ENCODE data around the gene CDH23.
A peak's percentile ranks its signal among the peaks of the same experiment; 100 is the strongest.

CDH23 gene

DNA sequence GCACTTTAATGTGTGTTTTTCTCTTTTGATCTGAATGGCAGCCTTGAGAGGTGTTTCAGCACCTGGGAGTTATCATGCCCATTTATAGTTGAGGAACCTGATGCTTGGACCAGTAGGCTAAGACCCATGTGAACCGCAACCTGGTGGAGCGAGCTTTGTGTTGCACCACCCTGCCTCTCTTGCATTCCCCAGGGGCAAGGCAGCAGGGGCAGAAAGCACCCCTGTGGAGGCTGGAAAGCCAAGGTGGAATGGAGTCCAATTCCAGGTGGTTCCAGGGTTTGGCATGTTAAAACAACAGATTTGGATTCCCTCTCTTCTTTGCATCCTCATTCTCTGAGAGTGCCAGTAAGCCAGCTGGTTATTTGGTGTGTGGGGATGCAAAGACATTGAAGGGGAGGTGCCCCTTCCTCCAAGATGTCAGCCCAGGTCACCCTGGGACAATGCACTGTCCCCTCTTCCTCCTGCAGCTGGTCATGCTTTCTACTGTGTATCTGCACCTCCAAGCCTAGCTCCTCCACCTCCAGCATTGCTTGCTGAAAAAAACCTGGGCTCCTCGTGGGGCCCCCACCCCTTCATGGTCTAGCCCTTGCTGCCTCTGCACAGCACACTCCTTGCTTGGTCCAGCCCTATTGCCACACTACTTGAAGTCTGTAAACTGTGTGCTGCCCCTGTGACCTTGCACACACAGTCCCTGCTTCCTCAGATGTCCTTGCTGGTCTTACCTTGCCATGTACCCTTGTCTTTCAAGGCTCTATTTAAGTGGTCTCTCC is 5.6 kb upstream of the CDH23 start:
- Histone ChIP-seq H3K36me3 (ENCODE audit: control insufficient read depth in 1 of 2, insufficient read depth in 2 of 2, low read length in 2 of 2) (no peaks in the 10 kb centered on the region), H3K9me3 (ENCODE audit: control insufficient read depth in 1 of 2, low read length in 2 of 2) (no peaks in the 10 kb centered on the region), H3K4me3 (ENCODE audit: low read depth in 1 of 2, low read length in 2 of 2) (no peak overlapping the region), H3K9ac (ENCODE audit: low read depth in 1 of 2, low read length in 2 of 2) (no peak overlapping the region), H3K4me1 (ENCODE audit: control insufficient read depth in 1 of 2, insufficient read depth in 2 of 2, low read length in 2 of 2) (no peaks in the 10 kb centered on the region), H3K27ac (ENCODE audit: low read depth, low read length) (no peak overlapping the region), H3K27me3 (ENCODE audit: control insufficient read depth in 1 of 2, insufficient read depth in 2 of 2, low read length in 2 of 2) (peaks cover 0 to 5% of the 10 kb centered on the region in 2 donors)

DNA sequence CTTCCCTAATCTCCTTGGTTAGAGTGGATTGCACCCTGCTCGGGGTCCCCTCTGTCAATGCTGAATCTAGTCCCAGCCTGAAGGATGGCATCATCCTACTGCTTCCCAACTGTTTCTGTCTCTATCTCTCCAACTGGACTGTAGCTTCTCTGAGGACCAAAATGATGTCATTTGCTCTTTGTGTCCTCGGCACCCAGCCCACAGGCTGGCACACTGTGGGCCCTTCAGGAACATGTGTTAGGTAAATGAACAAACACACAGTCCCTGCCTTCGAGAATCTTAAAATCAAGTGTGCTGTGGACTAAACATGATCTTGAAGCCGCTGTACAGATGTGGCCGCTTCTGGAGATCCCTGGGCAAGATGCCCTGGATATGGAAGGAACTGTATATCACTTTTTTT is 5.0 kb upstream of the CDH23 start:
- H3K27me3 ChIP-seq (ENCODE audit: control insufficient read depth in 1 of 2, insufficient read depth in 2 of 2, low read length in 2 of 2) = peaks cover 0 to 5% of the 10 kb centered on the region in 2 donors
- no peak overlapping the region for H3K4me3 ChIP-seq (ENCODE audit: low read depth in 1 of 2, low read length in 2 of 2)
- H3K36me3 ChIP-seq (ENCODE audit: control insufficient read depth in 1 of 2, insufficient read depth in 2 of 2, low read length in 2 of 2) = no peaks in the 10 kb centered on the region
- H3K9me3 ChIP-seq (ENCODE audit: control insufficient read depth in 1 of 2, low read length in 2 of 2) = no peaks in the 10 kb centered on the region
- H3K9ac ChIP-seq (ENCODE audit: low read depth in 1 of 2, low read length in 2 of 2) = no peak overlapping the region
- H3K4me1 ChIP-seq (ENCODE audit: control insufficient read depth in 1 of 2, insufficient read depth in 2 of 2, low read length in 2 of 2) = no peaks in the 10 kb centered on the region
- H3K27ac ChIP-seq (ENCODE audit: low read depth, low read length) = no peak overlapping the region

DNA sequence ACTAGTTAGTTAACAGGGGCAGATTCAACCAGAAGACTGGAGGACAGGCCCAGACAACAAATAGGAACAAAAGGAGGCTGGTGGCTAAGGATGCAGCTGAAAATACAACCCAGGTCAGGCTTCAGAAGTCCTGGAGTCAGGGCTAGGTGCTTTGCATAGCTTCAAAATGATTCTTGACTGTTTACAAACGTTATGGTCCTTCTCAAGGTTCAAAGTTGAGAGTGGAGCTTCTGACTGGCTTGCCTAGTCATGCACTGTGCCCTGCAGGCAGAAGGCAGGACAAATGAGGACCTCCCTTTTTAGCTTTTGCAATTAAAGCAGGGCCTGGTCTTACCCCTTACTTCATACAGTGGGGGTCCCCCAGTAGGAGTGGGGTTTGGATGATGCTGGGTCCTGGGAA is 4.4 kb upstream of the CDH23 start:
- H3K27ac ChIP-seq (ENCODE audit: low read depth, low read length) = no peak overlapping the region
- H3K4me3 ChIP-seq (ENCODE audit: low read depth in 1 of 2, low read length in 2 of 2) = no peak overlapping the region
- H3K27me3 ChIP-seq (ENCODE audit: control insufficient read depth in 1 of 2, insufficient read depth in 2 of 2, low read length in 2 of 2) = peaks cover 2 to 6% of the 10 kb centered on the region in 2 donors
- no peaks in the 10 kb centered on the region for H3K36me3 ChIP-seq (ENCODE audit: control insufficient read depth in 1 of 2, insufficient read depth in 2 of 2, low read length in 2 of 2)
- peaks cover under 1 to 2% of the 10 kb centered on the region in 2 donors for H3K4me1 ChIP-seq (ENCODE audit: control insufficient read depth in 1 of 2, insufficient read depth in 2 of 2, low read length in 2 of 2)
- H3K9me3 ChIP-seq (ENCODE audit: control insufficient read depth in 1 of 2, low read length in 2 of 2) = no peaks in the 10 kb centered on the region
- no peak overlapping the region for H3K9ac ChIP-seq (ENCODE audit: low read depth in 1 of 2, low read length in 2 of 2)

DNA sequence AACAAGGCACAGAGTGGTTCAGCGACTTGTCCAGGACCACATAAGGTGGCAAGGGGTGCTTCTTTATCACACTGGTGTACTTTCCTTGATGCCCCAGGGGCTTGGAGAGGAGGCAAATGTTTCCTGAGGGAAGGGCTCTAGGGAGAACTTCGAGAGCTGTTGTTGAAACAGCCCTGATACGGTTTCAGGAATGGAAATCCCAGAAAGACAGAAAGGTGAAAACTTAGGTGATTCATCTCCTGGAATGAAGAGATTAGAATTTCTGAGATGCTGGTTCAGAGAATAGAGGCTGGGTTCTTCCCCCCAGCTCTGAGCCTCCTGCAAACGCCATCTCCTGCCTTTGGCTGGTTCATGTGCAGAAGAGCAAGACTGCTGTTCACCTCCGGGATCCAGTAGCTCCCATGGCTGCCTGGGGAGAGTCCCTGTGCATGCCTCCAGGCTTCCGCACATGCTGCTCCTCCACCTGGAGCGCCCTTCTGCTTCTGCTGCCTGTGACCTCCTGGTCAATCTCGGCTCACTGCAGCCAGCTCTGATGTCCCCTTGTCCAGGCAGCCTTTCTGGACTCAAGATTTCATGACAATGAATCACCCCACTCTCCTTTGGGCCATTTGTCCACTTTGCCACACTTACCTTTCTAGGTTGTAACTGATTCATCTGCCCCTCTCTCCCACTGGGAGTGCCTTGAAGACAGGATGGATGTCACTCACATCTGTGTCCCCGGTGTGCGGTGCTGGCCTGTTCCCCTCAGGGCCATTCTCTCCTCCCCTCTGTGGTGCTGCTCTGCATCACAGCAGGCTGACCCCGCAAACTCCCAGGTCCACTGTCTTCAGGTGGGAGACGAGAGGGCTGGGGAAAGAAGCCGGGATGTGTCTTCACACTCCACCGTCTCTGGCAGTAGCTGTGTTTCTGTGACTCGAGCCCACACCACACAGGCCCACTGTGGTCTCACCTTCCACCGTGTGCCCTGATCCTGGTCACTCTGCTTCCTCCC is 3.6 kb upstream of the CDH23 start:
- no peak overlapping the region for H3K9ac ChIP-seq (ENCODE audit: low read depth in 1 of 2, low read length in 2 of 2)

DNA sequence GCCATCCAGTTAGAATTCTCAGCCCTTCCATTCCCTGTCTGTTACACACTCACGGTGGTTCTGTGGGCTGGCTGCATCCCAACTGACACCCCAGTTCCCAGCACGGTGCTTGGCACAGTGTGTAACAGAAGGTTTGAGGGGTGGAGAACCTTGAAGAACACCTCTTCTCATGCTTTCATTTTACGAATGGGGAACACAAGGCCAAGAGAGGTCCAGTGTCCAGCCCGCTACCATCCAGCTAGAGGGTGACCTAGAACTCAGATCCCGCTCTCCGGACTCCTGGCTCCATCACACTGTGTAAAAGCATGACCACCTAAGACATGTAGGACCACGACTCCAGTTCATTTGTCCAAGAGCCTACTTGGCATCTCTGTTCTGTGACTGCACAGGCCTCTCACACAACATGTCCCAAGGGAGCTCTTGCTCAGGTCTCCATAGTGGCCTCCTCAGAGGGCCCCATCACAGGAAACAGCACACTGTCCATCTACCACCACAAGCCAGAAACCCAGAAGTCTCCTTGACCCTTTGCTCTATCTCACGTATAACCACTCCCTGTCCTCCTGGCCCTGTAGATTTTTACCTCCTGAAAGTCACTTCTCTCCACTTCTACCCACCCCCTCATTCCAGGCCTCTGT is 2.8 kb upstream of the CDH23 start:
- no peaks in the 10 kb centered on the region for H3K36me3 ChIP-seq (ENCODE audit: control insufficient read depth in 1 of 2, insufficient read depth in 2 of 2, low read length in 2 of 2)
- no peak overlapping the region for H3K4me3 ChIP-seq (ENCODE audit: low read depth in 1 of 2, low read length in 2 of 2)
- no peaks in the 10 kb centered on the region for H3K9me3 ChIP-seq (ENCODE audit: control insufficient read depth in 1 of 2, low read length in 2 of 2)
- H3K27ac ChIP-seq (ENCODE audit: low read depth, low read length) = no peak overlapping the region
- peaks cover 9 to 10% of the 10 kb centered on the region in 2 donors for H3K4me1 ChIP-seq (ENCODE audit: control insufficient read depth in 1 of 2, insufficient read depth in 2 of 2, low read length in 2 of 2)
- H3K27me3 ChIP-seq (ENCODE audit: control insufficient read depth in 1 of 2, insufficient read depth in 2 of 2, low read length in 2 of 2) = peaks cover 17 to 23% of the 10 kb centered on the region in 2 donors
- no peak overlapping the region for H3K9ac ChIP-seq (ENCODE audit: low read depth in 1 of 2, low read length in 2 of 2)

More for the DNA sequence above, 3.6 kb upstream of the CDH23 start:
- H3K27me3 ChIP-seq (ENCODE audit: control insufficient read depth in 1 of 2, insufficient read depth in 2 of 2, low read length in 2 of 2) = peaks cover 10 to 14% of the 10 kb centered on the region in 2 donors
- no peak overlapping the region for H3K4me3 ChIP-seq (ENCODE audit: low read depth in 1 of 2, low read length in 2 of 2)
- H3K9me3 ChIP-seq (ENCODE audit: control insufficient read depth in 1 of 2, low read length in 2 of 2) = no peaks in the 10 kb centered on the region
- no peak overlapping the region for H3K27ac ChIP-seq (ENCODE audit: low read depth, low read length)
- peaks cover 8 to 10% of the 10 kb centered on the region in 2 donors for H3K4me1 ChIP-seq (ENCODE audit: control insufficient read depth in 1 of 2, insufficient read depth in 2 of 2, low read length in 2 of 2)
- no peaks in the 10 kb centered on the region for H3K36me3 ChIP-seq (ENCODE audit: control insufficient read depth in 1 of 2, insufficient read depth in 2 of 2, low read length in 2 of 2)

DNA sequence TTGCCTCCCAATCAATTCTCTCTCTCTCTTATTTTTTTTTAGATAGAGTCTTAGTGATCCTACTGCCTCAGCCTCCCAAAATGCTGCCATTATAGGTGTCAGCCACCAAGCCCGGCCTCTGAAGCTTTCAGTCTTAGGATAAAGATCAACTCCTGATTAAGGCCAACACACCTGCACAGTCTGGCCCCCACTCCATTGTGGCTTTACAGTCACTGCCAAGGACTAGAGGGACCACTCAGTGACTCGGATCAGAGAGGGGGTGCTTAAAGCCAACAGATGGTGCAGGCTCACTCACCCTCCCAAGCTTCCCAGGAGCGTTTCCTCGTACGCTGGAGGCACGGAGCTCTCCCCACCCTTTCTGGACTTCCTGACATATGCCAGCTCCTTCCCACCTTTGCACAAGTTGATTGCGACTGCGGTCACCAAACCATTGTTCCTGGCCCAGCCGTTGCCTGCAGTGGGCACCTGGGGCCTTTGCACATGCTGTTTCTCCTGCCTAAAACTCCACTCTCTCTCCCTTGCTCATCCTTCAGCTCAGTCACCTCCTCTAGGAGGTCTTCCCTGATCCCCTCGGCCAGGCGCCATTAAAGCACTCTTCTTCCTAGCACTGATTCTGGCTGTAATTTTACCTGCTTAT is 1.7 kb upstream of the CDH23 start:
- Histone ChIP-seq H3K27me3 (ENCODE audit: control insufficient read depth in 1 of 2, insufficient read depth in 2 of 2, low read length in 2 of 2) (peaks cover 28 to 34% of the 10 kb centered on the region in 2 donors), H3K9me3 (ENCODE audit: control insufficient read depth in 1 of 2, low read length in 2 of 2) (no peaks in the 10 kb centered on the region), H3K4me1 (ENCODE audit: control insufficient read depth in 1 of 2, insufficient read depth in 2 of 2, low read length in 2 of 2) (peaks cover 9 to 10% of the 10 kb centered on the region in 2 donors), H3K27ac (ENCODE audit: low read depth, low read length) (no peak overlapping the region), H3K9ac (ENCODE audit: low read depth in 1 of 2, low read length in 2 of 2) (no peak overlapping the region), H3K4me3 (ENCODE audit: low read depth in 1 of 2, low read length in 2 of 2) (no peak overlapping the region), H3K36me3 (ENCODE audit: control insufficient read depth in 1 of 2, insufficient read depth in 2 of 2, low read length in 2 of 2) (no peaks in the 10 kb centered on the region)

DNA sequence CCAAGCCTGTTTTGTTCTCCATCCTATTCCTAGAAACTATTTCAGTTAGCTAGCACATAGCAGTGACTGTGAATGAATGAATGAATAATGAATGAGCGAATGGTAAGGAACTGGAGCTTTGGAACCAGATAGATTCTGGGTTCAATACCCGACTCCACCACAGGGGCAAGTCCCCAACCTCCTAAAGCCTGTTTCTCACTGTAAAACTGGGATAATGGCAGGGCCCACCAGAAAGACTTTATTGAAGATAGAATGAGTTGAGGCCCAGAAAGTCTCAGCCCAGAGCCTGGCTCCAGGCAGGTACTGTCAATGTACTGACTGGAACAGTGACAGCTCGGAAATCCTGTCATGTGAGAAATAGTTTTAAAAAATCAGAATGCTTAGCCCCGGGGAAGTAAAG is 1.1 kb upstream of the CDH23 start:
- Histone ChIP-seq H3K27ac (ENCODE audit: low read depth, low read length) (no peak overlapping the region), H3K36me3 (ENCODE audit: control insufficient read depth in 1 of 2, insufficient read depth in 2 of 2, low read length in 2 of 2) (no peaks in the 10 kb centered on the region), H3K9me3 (ENCODE audit: control insufficient read depth in 1 of 2, low read length in 2 of 2) (no peaks in the 10 kb centered on the region), H3K27me3 (ENCODE audit: control insufficient read depth in 1 of 2, insufficient read depth in 2 of 2, low read length in 2 of 2) (peaks cover 31 to 37% of the 10 kb centered on the region in 2 donors), H3K9ac (ENCODE audit: low read depth in 1 of 2, low read length in 2 of 2) (no peak overlapping the region), H3K4me3 (ENCODE audit: low read depth in 1 of 2, low read length in 2 of 2) (no peak overlapping the region), H3K4me1 (ENCODE audit: control insufficient read depth in 1 of 2, insufficient read depth in 2 of 2, low read length in 2 of 2) (peaks cover 9 to 10% of the 10 kb centered on the region in 2 donors)

DNA sequence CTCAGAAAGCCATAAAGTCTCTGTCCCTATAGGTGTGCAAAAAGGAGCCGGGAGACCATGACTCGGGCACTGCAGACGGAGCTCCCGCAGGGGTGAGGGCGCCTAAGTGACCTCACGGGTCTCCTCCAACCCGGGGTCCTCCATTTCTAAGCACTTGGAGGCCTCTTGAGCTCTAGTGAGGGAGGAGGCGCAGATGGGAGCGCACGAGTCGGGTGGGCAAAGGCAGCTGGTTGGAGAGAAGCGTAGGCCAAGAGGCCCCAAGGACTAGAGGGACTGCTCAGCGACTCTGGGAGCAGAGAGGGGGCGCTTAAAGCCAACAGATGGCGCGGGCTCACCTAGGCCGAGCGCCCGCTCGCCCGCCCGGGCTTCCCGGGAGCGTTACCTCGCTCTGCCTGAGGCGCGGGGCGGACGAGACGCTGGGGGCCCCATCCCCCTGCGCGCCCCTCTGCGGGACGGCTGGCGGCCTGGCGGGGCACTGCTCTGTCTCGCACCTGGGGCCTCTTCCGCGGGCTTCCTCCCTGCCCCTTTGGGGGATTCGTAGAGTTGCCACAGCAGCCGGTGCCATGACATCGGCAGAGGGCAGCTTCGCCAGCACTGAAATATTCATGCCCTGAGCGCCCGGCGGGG is 523 bp upstream of the CDH23 start:
- H3K27me3 ChIP-seq (ENCODE audit: control insufficient read depth in 1 of 2, insufficient read depth in 2 of 2, low read length in 2 of 2) = peaks cover 34 to 37% of the 10 kb centered on the region in 2 donors
- H3K4me3 ChIP-seq (ENCODE audit: low read depth in 1 of 2, low read length in 2 of 2) = peak overlapping the region in 1 of 2 donors; percentile 24

More for the DNA sequence above, 523 bp upstream of the CDH23 start:
- Histone ChIP-seq H3K9ac (ENCODE audit: low read depth in 1 of 2, low read length in 2 of 2) (no peak overlapping the region), H3K27ac (ENCODE audit: low read depth, low read length) (no peak overlapping the region), H3K9me3 (ENCODE audit: control insufficient read depth in 1 of 2, low read length in 2 of 2) (no peaks in the 10 kb centered on the region), H3K36me3 (ENCODE audit: control insufficient read depth in 1 of 2, insufficient read depth in 2 of 2, low read length in 2 of 2) (no peaks in the 10 kb centered on the region), H3K4me1 (ENCODE audit: control insufficient read depth in 1 of 2, insufficient read depth in 2 of 2, low read length in 2 of 2) (peaks cover 9 to 10% of the 10 kb centered on the region in 2 donors)
